HG02610 (cell line): ENCODE results near the gene DUSP8.

Source experiments
- ATAC-seq: cut with Tn5 transposase; IDR thresholded peaks from one replicate; pipeline ENCODE4 v1.9.1; 2021; ENCODE audit warnings: mild to moderate bottlenecking, moderate library complexity; ENCODE audit not compliant: unreplicated experiment

DUSP8 gene

GRCh38 chr11:1567052-1567720 is 4.9 kb downstream of the DUSP8 start:
- no peak for ATAC-seq

DNA sequence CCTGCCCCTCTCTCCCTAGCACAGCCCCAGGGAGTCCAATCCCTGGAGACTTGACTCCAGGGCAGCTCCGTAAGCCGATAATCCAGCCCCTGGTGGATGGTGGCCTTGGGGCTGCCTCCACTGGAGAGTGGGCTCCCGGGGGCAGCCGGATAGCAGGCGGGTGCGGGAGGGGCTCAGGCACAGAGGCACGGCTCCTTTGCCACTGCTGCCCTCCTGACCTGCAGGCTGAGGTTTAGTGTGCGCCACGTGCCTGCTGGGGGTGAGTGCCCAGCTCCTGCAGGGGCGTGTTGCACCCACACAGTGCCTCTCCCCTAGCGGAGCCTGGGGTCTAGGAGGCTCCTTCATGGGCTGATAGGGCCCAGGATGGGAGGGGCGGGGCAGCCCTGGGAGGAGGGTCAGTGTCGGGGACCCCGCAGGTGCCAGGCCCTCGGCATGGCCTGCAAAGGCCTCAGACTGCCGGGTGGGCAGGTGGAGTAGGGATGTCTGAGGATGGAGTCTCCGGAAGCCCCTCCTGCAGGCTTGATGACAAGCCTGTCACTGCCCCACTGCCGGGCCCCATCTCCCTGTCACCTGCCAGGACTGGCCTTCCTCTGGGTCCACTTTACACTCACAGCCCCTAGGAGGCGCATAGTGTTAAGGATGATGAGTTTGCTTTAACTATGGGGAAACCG is 5.6 kb downstream of the DUSP8 start:
- no peak for ATAC-seq

GRCh38 chr11:1565904-1566247 is 6.2 kb downstream of the DUSP8 start:
- ATAC-seq: no peak

GRCh38 chr11:1565173-1565903 is 6.7 kb downstream of the DUSP8 start:
- ATAC-seq: no peak

DNA sequence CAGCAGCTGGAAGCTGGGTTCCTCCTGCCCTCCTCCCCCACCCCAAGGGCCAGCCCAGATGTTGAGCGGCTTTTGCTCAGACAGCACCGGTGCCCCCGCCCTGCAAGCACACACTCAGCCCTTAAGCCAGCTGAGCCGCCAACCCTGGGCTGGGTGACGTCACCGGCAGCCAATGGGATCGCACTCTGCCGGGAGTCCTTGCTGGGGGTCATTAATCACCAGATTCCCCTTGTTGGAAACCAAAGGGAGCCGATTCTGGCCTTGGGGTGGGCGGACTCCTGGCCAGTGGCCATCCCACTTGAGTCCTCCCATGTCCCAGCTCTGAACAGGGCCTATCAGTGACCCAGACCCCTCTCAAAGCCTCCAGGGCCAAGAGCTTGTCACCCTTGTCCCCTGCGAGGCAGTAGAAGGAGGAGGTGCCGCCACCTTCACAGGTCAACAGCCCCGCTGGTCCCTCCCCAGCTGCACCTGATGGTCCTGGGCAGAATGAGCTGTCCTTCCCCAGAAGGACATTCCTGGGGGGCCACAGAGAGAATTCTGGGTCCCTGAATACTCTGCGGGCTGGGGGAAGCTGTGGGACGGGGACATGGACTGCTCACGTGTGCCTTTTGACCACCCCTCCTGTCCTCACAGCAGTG is 7.4 kb downstream of the DUSP8 start:
- no peak for ATAC-seq

DNA sequence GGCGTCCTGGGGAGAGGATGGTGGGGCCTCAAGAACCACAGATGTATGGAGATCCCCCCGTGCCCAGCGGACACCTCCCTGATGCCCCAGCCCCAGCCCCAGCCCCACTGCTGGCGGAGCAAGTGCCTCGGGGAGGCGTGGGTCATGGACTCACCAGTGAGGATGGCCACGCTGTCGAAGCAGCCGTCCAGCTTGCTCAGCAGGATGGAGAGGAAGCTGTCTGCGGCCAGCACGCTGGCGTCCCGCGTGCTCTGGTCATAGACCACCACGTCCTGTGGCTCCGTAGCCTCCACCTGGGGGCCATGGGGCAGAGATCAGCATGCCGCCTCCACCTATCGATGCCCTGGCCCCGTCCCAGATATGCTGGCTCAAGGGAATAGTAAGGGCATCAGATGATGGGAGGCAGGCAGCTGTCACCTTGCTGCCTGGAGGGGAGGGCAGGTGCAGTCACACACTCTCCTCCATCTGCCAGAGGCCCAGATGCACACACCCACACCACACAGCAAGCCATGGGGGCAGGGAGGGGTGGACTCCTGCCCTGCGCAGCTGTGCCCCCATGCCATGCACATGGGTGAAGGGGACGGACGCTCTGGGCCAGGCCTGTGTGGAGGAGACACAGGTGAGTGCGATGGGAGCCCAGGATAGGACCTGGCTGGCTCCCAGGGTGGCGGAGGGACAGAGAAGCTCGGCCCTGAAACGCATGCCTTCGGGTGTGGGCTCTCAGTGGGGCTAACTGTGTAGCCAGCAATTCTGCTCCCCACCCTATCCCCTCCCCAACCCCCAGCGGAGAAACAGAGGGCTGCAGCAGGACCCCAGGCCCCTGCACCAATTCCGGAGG is 8.2 kb downstream of the DUSP8 start:
- no peak for ATAC-seq

DNA sequence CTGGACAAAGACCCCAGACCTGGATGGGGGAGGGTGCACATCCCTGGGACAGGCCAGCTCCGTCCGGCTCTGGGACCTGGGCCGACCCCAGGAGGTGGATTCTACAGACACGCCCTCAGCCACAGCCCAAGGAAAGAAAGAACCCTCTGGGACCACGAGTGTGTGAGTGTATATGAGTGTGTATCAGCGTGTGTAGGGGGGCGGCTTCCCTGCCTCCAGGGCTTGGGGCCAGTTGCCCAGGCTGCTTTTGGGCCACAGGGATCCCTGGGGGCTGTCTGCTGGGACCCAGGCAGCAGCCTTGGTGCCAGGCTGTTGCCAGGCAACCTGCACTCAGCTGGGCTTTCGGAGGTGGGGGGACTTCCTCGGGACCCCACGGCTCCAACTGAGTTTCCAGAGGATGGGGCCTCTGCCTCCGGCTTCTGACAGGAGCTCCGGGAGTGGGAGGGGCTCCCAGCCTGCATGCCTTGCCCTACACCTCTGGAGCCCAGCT is 8.9 kb downstream of the DUSP8 start:
- ATAC-seq: no peak

- ATAC-seq: no peak
Observed at GRCh38 chr11:1562469-1563148, 9.5 kb downstream of the DUSP8 start.

- no peak for ATAC-seq
Observed at GRCh38 chr11:1561955-1562354, 10.1 kb downstream of the DUSP8 start.

DNA sequence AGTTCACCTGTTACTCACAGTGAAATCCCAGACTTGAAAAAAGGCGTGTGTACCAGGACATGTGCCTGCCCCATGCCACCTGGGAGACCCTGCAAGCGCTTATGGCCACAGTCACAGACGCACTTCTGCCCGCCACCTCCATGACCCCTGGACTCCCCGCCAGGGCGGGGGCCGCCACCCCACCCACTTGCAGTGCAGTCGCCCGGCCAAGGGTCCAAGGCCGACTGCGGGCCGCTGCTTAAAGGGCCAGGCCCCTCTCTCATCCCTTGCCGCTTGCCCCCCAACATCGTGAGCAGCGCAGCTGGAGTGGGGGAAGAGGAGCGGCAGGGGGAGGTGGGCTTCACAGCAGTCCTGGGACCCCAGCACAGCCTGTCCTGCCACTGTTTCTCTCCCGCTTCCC is 10.8 kb downstream of the DUSP8 start:
- ATAC-seq: no peak

DNA sequence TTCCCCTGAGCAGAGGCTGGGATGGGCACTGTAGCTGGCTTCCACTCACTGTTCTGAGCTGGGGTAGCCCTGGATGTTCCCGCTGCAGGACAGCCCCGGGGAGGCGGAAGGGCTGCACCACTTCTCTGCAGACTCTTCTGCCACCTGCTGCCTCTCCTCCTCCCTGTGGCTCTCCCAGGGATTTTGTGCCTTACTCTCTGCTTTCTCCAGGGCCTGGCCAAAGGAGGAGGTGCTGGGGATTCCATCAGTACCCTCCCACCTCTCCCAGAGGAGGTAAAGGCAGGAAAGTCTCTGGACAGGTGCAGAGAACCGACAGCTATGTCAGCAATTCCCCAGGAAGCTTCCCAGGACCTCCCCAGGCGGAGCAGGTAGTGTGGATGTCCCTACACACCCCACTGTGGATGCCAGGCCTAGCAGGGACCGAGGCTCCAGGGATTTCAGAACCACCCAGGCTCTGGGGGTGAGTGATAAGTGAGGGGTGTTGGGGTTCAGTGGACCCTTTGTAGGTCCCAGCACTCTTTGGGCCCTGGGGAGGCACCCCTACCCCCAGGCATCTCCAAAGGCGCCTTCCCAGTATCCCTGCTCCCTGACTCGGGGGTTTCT is 11.3 kb downstream of the DUSP8 start:
- no peak for ATAC-seq

DNA sequence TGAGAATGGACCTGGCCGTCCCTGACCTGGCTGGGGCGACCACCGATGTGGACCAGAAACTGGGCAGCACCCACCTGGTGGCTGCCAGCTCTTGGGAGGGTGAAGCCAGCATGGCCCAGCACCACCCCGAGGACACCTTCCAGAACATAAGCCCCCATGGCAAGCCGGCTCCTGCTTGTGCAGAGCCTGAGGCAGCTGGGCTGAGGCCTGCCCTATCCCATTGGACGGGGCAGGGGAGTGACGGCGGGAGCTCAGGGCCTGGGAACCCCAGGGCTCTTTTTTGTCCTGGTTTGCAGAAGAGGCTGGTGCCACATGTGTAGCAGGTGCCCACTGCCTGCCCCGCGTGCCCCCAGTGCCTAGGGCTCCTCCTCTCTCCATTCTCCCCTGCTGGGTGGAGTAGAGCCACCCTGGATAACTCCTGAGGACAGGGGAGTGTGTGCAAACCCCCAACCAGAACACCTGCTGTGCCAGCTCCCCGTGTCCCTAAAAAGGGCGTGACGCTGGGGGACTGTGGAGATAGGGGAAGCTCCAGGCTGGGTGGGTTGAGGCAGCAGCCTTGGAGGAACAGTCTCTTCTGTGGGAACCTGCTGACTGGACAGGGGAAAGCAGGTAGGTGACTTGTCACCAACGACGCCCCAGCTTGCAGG is 11.9 kb downstream of the DUSP8 start:
- ATAC-seq: no peak

DNA sequence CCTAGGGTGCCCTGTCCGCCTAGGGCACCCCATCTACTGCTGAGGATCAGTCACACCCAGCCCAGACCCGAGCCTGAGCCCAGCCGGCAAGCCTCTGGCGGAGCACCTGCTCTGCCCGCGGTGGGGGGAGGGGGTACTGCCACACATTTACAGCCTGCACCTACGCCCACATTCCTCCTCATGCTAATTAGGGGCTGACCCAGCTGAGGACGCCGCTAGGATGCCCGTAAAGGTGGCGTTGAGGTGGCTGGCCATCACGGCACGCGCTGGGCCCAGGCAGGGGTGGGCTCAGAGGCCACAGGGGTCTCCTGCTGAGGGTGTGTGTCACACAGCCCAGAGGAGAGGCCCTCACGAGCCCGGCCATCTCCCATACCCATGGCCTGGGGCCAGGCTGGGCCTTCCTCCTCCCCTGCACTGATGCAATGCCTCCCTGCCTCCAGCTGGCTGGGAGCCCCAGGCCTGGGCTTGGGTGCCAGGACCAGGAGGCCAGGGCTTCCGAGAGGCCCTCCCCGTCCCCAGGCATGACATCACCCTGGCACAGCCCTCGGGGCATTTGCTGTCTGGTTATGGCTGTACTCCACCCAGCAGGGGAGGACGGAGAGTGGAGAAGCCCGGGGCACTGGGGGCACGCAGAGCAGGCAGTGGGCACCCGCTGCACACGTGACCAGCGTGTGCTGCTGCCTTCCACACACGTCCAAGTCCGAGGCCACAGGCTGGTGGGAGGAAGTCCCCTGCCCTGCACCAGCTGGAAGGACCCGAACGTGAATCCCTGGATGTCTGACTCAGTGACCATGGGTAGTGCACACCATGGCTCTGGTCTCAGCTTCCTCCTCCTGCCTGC is 12.7 kb downstream of the DUSP8 start:
- ATAC-seq: no peak

GRCh38 chr11:1558775-1559110 is 13.3 kb downstream of the DUSP8 start:
- ATAC-seq: no peak

- ATAC-seq: no peak
Observed at GRCh38 chr11:1557904-1558774, 13.9 kb downstream of the DUSP8 start.

DNA sequence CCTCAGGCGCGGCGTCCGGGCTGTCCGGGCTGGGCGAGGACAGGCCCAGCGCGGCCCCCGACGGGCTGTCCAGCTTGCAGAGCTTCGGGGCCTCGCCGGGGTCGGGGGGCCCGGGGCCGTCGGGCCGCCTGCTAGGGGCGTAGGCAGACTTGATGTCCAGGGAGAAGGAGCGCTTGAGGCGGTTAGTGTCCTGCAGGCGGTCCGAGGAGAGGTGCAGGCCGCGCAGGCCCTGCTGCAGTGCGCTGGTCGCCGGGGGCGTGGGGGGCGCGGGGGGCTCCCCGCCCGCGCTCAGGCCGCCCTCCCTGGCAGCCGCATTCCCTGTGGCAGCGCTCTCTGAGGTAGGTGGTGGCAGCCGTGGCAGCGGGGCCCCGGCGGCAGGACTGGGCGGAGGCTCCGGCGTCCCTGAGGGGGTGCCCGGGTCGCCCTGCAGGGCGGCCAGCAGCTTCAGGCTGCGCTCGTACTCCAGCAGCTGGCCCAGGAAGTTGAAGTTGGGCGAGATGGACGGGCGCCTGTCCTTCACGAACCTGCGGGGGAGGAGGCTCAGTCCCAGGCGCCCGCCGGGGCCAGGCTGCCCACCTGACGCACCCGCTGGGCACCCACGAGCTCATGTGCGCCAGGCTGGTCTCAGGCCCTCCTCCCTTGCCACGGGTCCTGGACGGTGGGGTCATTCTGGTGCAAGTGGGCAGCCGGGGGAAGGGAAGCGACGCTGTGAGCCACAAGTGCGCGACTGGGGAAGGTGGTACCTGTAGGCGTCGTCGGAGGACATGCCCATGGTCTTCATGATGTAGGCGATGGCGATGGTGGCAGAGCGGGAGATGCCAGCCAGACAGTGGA is 14.8 kb downstream of the DUSP8 start:
- ATAC-seq: no peak
